HepG2 (cell line): ENCODE measurements around the gene AARSD1. TPM values are rescaled to one million over a fixed set of nuclear protein-coding genes. Genes with fewer than 3 reads are reported as not detected.

Source experiments
- ATF1 ChIP-seq: IDR thresholded peaks from 2 replicates; pipeline ENCODE4 v1.6.1; 2016; ENCODE audit warnings: mild to moderate bottlenecking, control low read depth
- HDAC6 ChIP-seq: fragments of 200-600 bp; sonication (generic); IDR thresholded peaks from 2 replicates; pipeline ENCODE4 v1.7.0; 2017; ENCODE audit warnings: mild to moderate bottlenecking, antibody characterized with exemption, low read length, low read depth
- KLF6 ChIP-seq: IDR thresholded peaks from 2 replicates; pipeline ENCODE4 v1.8.0; 2016; ENCODE audit warnings: missing biosample characterization, missing genetic modification reagents
- NFE2L2 ChIP-seq: fragments of 150-350 bp; IDR thresholded peaks from 2 replicates; pipeline ENCODE4 v1.6.1; 2014; ENCODE audit warnings: low read length
- NFYB ChIP-seq: sonication (generic); formaldehyde crosslinking; IDR thresholded peaks from 2 replicates; pipeline ENCODE4 v1.4.0; 2020; ENCODE audit warnings: missing genetic modification reagents
- RFX1 ChIP-seq: fragments of 450-650 bp; IDR thresholded peaks from 2 replicates; pipeline ENCODE4 v1.6.1; 2017
- SALL1 ChIP-seq: sonication (generic); formaldehyde crosslinking; IDR thresholded peaks from 2 replicates; pipeline ENCODE4 v1.8.0; 2022; ENCODE audit warnings: mild to moderate bottlenecking, missing genetic modification reagents
- SIX1 ChIP-seq: sonication (generic); formaldehyde crosslinking; IDR thresholded peaks from 2 replicates; pipeline ENCODE4 v1.4.0; 2020; ENCODE audit warnings: missing genetic modification reagents, borderline replicate concordance
- SOX6 ChIP-seq, 2 experiments: fragments of 450-650 bp in 1 of 2; sonication (generic) in 1 of 2; formaldehyde crosslinking in 1 of 2; IDR thresholded peaks; 2 replicates each; pipeline versions ENCODE4 v1.4.0 to v1.6.1; 2017 to 2020; ENCODE audit warnings: antibody characterized with exemption in 1 of 2, mild to moderate bottlenecking in 1 of 2, missing genetic modification reagents in 1 of 2
- STAG1 ChIP-seq: sonication (generic); formaldehyde crosslinking; IDR thresholded peaks from 2 replicates; pipeline ENCODE4 v1.4.0; 2020; ENCODE audit warnings: missing genetic modification reagents
- U2AF2 ChIP-seq: fragments of 200-400 bp; formaldehyde crosslinking; IDR thresholded peaks from 2 replicates; pipeline ENCODE4 v1.6.1; 2017; ENCODE audit warnings: low read depth, mild to moderate bottlenecking, low read length
- ZFX ChIP-seq: sonication (generic); formaldehyde crosslinking; IDR thresholded peaks from 2 replicates; pipeline ENCODE4 v1.4.0; 2020; ENCODE audit warnings: mild to moderate bottlenecking, low read depth, missing genetic modification reagents, moderate library complexity
- ZIK1 ChIP-seq: sonication (generic); formaldehyde crosslinking; IDR thresholded peaks from 2 replicates; pipeline ENCODE4 v1.5.0; 2020; ENCODE audit warnings: mild to moderate bottlenecking, low read depth, missing genetic modification reagents, borderline replicate concordance
- ZNF335 ChIP-seq: sonication (generic); formaldehyde crosslinking; IDR thresholded peaks from 2 replicates; pipeline ENCODE4 v1.4.0; 2020; ENCODE audit warnings: missing genetic modification reagents
- ZNF350 ChIP-seq: sonication (generic); formaldehyde crosslinking; IDR thresholded peaks from 2 replicates; pipeline ENCODE4 v1.4.0; 2020; ENCODE audit warnings: mild to moderate bottlenecking, low read depth, missing genetic modification reagents, borderline replicate concordance
- ZNF672 ChIP-seq: sonication (generic); formaldehyde crosslinking; IDR thresholded peaks from 2 replicates; pipeline ENCODE4 v1.8.1; 2022; ENCODE audit warnings: missing genetic modification reagents
- ZSCAN22 ChIP-seq: sonication (generic); formaldehyde crosslinking; IDR thresholded peaks from 2 replicates; pipeline ENCODE4 v1.4.0; 2020; ENCODE audit warnings: mild to moderate bottlenecking, missing genetic modification reagents
- polyA plus RNA-seq, 8 experiments: library from polyadenylated mRNA; depleted of rRNA in 3 of 8; stranded (reverse) in 7 of 8; unstranded in 1 of 8; fragments of >200 nt; fragmentation: Illumina TruSeq in 4 of 8; extraction: Trizol in 4 of 8; gene quantifications; 2 replicates each; pipeline versions ENCODE4 v1.2.1 to v1.2.3, GENCODE V29; 2011 to 2016; ENCODE audit warnings: low read depth in 4 of 8, missing spikeins in 1 of 8, mixed read lengths in 1 of 8; ENCODE audit not compliant: insufficient read depth in 1 of 8
- total RNA-seq, 5 experiments: library from RNA; depleted of rRNA; stranded (reverse); fragments of >200 nt; fragmentation: Illumina TruSeq; extraction: Trizol; gene quantifications; 2 replicates each; pipeline ENCODE4 v1.2.3, GENCODE V29; 2016; ENCODE audit warnings: low read depth in 1 of 5
- TF ChIP-seq, protein P1 (sequence below): sonication (generic); formaldehyde crosslinking; IDR thresholded peaks from 2 replicates; pipeline ENCODE4 v1.4.0; 2020; ENCODE audit warnings: missing genetic modification reagents, borderline replicate concordance
- TF ChIP-seq, protein P2 (sequence below), 2 experiments: sonication (generic) in 1 of 2; formaldehyde crosslinking in 1 of 2; IDR thresholded peaks; 2 replicates each; pipeline versions ENCODE4 v1.5.1 to v1.6.1; 2011 to 2020; ENCODE audit warnings: borderline replicate concordance in 1 of 2, low read depth in 1 of 2, low read length in 1 of 2, mild to moderate bottlenecking in 1 of 2, missing genetic modification reagents in 1 of 2, moderate library complexity in 1 of 2

Gene AARSD1
- total and polyA plus RNA-seq, 2 of the 13 experiments (the other 11 are each of a cell fraction or from before 2014, with no cell fraction given), result 24.7 to 29.3 TPM

DNA sequence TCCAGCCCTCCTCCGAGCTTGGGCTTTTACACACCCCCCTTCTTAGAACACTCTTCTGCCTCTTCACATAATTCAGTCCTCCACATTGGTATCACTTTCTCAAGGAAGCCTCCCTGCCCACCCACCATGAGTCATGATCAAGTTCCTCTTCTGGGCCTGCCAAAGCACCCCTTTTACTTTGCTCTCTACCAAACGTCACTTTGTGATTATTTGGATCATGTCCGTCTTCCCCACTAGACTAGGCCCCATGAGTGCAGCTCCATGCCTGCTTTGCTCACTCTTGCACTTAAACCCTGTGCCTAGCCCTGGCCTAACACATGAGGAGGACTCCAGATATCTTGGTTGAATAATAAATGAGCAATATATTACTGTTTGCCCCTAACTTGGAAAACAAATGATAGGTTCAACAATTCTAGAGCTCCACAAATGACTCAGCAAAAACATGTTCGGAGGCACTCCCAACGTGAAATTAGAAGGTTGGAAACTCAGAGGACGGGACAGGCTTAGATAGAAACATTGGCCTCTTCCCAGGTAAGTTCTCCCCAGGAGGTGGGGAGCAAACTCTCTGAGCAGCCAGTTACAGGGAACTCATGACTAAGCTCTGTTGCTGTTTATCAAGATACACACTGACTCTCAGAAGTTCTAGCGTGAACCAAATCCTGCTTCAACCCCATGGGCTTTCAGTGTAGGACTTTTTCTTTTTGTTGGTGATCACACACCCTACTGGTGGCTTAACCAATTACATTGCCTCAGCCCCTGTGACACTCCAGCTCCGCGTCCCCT lies 35.3 kb downstream of the AARSD1 start (continued):
- TF ChIP-seq ZFX, result peak; percentile 69; the same call in 1 of the 2 replicates
- no peak; the same call in 1 of the 2 replicates for TF ChIP-seq KLF6 (CRISPR knock-in tag)
- no peak for TF ChIP-seq RFX1
- no peak for TF ChIP-seq ZNF672 (CRISPR knock-in tag)
- TF ChIP-seq NFE2L2, result peak; percentile 99
- 0 out of 2 replicates have a peak, but pooled peaks have one; percentile 23 for TF ChIP-seq SIX1 (CRISPR knock-in tag)
- TF ChIP-seq ATF1 (CRISPR knock-in tag), result peak; percentile 46; the same call in 1 of the 2 replicates
- TF ChIP-seq, protein P1, sequence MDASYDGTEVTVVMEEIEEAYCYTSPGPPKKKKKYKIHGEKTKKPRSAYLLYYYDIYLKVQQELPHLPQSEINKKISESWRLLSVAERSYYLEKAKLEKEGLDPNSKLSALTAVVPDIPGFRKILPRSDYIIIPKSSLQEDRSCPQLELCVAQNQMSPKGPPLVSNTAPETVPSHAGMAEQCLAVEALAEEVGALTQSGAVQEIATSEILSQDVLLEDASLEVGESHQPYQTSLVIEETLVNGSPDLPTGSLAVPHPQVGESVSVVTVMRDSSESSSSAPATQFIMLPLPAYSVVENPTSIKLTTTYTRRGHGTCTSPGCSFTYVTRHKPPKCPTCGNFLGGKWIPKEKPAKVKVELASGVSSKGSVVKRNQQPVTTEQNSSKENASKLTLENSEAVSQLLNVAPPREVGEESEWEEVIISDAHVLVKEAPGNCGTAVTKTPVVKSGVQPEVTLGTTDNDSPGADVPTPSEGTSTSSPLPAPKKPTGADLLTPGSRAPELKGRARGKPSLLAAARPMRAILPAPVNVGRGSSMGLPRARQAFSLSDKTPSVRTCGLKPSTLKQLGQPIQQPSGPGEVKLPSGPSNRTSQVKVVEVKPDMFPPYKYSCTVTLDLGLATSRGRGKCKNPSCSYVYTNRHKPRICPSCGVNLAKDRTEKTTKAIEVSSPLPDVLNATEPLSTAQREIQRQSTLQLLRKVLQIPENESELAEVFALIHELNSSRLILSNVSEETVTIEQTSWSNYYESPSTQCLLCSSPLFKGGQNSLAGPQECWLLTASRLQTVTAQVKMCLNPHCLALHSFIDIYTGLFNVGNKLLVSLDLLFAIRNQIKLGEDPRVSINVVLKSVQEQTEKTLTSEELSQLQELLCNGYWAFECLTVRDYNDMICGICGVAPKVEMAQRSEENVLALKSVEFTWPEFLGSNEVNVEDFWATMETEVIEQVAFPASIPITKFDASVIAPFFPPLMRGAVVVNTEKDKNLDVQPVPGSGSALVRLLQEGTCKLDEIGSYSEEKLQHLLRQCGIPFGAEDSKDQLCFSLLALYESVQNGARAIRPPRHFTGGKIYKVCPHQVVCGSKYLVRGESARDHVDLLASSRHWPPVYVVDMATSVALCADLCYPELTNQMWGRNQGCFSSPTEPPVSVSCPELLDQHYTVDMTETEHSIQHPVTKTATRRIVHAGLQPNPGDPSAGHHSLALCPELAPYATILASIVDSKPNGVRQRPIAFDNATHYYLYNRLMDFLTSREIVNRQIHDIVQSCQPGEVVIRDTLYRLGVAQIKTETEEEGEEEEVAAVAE (CRISPR knock-in tag), result peak; percentile 60; the same call in 1 of the 2 replicates
- TF ChIP-seq NFYB (CRISPR knock-in tag), result peak; percentile 24; the same call in 1 of the 2 replicates
- TF ChIP-seq SALL1 (CRISPR knock-in tag), result 0 out of 2 replicates have a peak, but pooled peaks have one; percentile 27
- TF ChIP-seq ZIK1 (CRISPR knock-in tag), result 0 out of 2 replicates have a peak, but pooled peaks have one; percentile 28
- TF ChIP-seq U2AF2, result no peak
- TF ChIP-seq ZSCAN22 (CRISPR knock-in tag), result no peak
- TF ChIP-seq HDAC6, result no peak
- TF ChIP-seq ZNF335 (CRISPR knock-in tag), result peak; percentile 48
- peak; percentile 97 for TF ChIP-seq STAG1 (CRISPR knock-in tag)
- TF ChIP-seq SOX6 (IDR thresholded peaks at IDR 0.05), result no peak
- TF ChIP-seq SOX6 (CRISPR knock-in tag; IDR thresholded peaks at IDR 0.05), result peak; percentile 66
- TF ChIP-seq ZNF350, result 0 out of 2 replicates have a peak, but pooled peaks have one; percentile 44
- TF ChIP-seq, protein P2, sequence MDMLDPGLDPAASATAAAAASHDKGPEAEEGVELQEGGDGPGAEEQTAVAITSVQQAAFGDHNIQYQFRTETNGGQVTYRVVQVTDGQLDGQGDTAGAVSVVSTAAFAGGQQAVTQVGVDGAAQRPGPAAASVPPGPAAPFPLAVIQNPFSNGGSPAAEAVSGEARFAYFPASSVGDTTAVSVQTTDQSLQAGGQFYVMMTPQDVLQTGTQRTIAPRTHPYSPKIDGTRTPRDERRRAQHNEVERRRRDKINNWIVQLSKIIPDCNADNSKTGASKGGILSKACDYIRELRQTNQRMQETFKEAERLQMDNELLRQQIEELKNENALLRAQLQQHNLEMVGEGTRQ (IDR thresholded peaks at IDR 0.05; ENCODE audit: low read depth, low read length), result no peak
- TF ChIP-seq, protein P2 (CRISPR knock-in tag; IDR thresholded peaks at IDR 0.05; ENCODE audit: borderline replicate concordance), result no peak
